ENCODE results near the gene TMEM185B.

GRCh38 chr2:120224256-120224655 lies 1.1 kb upstream of the TMEM185B start:
- TF ChIP-seq CTCF (IDR thresholded peaks at IDR 0.05; ENCODE audit: low read length) = no peak
- TF ChIP-seq EZH2phosphoT487 (IDR thresholded peaks at IDR 0.05; ENCODE audit: low read length) = no peak
- TF ChIP-seq EZH2 (optimal IDR thresholded peaks at IDR 0.05; ENCODE audit: low read depth, low read length) = no peak
